HG02943 (cell line): Measurements from ENCODE around the gene RBM19.

Experiments
- ATAC-seq: cut with Tn5 transposase; IDR thresholded peaks from one replicate; pipeline ENCODE4 v1.9.1; 2021; ENCODE audit warnings: mild to moderate bottlenecking, low read depth, moderate library complexity; ENCODE audit not compliant: unreplicated experiment

The RBM19 gene

DNA sequence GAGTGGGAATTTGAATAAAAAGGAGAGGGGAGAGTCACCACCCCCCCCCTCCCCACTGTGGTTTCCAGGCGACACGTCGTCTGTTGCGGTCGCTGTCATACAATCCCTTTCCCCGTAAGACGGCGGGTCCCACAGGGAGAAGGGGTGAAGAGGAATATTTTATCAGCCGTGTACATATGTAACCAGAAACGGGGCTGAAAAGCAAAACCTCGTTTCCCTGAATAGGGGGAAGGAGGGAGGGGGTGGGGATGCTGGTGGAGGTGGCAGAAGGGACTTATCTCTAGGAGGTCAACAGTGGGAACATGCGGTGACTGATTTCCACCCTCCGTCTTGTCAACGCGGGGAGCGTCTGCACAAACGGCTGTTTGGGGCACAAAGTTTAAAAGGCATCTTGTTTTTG, 171.4 kb downstream of the RBM19 start:
- no peak for ATAC-seq

DNA sequence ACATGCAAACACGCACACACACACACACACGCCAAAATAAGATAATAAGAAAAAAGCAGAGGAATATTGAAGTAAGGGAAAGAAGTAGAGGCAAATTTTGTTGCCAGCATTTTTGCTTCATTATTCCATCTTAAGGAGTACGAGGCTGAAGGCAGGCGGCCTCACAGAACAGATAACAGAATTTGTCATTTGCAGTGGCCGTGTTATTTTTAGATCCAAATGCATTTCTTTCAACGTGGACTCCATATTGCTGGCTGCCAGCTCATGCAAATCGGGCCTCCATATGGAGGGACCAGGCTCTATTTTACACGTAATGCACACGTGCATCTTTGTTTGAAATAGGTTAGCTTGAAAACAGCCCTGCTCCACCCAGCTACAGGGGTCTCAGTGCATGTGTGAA, 172.9 kb downstream of the RBM19 start:
- ATAC-seq, result no peak

DNA sequence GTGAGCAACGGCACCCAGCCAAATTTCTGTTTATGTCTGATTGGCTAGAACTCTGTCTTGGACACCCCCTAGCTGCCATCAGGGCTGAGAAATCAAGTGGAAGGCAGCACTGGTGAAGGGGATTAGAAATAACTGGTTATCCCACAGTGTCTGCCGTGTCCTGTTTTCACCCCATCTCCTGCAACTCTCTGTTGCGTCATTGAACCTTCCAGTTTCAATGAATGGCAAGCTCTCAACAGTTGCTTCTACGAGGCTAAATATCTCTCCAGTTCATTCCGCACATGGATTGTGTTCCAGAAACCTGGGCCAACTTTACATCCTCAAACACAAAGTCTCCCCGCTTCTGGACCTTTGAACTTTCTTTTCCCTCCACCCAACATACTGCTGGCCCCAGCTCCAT, 173.7 kb downstream of the RBM19 start:
- no peak for ATAC-seq

DNA sequence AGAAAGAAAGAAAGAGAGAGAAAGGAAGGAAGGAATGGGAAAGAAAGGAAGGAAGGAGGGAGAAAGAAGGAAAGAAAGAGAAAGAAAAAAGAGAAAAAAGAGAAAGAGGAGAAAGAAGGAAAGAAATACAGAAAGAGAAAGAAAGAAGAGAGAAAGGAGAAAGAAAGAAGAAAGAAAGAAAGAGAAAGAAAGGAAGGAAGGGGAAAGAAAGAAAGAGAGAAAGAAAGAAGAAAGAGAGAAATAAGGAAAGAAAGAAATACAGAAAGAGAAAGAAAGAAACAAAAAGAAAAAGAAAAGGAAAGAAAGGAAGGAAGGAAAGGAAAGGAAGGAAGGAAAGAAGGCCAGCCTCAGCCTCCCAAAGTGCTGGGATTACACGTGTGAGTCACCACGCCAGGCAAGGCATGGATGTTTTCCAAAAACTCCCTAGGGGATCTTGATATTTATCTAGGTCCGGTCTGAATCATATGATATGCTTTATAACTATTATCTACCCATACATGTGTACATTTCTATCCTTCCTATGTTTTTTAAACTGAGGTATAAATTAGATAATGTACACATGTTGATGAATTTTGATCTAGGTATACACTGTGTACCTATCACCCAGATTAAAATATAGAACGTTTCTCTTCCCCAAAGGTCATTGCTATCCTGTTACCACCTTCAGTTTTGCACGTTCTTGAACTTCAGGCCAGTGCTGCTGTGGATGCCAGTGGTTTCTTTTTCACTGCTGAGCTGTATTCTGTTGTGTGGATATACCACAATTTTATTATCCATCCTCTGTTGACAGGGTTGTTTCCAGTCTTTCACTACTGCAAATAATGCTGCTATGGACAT, 177.9 kb downstream of the RBM19 start:
- no peak for ATAC-seq

DNA sequence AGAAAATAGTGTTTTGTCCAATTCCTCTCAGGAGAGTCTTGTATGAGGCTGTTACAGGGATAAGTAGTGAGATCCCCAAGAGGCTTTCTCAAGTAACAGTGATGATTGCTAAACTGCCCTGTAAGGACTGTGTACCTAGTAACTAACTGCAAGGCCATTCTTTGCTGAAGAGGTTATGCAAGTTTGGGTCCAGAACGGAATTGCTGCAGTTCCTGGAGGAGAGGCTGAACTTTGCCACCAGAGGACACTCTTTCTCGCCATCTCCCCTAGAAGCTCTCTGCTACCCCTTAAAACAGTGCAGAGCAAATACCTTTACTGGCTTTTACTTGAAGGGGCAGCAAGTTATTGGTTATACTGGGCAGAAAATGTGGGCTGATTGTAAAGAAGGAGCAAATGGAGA, 180.0 kb downstream of the RBM19 start:
- ATAC-seq, result no peak

DNA sequence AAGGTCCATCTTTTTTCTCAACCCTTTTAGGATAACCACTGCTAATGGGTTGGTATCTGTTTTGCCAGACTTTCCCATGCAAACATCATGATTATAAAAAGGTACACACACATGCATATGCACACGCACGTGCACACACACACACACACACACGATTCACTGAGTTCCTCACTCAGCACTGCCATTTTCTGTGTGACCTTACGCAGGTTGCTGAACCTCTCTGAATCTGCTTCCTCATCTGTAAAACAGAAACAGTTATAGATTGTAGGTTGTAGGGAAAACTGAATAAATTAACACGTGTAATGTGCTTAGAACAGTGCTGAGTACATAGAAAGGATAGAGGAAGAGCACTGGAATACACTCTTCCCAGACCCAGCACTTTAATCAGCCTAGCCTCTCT, 182.3 kb downstream of the RBM19 start:
- ATAC-seq, result no peak

DNA sequence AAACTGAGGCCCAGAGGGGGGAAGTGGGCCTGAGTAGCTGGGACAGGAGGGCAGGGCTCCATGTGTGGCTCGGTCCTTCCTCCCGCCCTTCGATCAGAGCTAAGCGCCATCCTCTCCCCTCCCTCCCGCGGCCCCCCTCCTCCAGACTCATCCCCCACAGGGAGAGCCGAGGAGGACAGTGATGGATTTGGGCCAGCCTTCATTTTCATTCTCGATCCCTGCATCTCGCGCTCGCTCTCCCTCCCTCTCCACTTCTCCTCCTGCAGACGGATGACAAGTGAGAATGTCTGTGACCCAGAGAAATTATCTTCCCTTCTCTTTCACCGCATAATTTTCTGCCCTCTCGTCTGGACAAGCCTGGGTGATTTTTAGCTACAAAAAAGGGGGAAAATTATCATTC, 183.3 kb downstream of the RBM19 start:
- ATAC-seq, result no peak

DNA sequence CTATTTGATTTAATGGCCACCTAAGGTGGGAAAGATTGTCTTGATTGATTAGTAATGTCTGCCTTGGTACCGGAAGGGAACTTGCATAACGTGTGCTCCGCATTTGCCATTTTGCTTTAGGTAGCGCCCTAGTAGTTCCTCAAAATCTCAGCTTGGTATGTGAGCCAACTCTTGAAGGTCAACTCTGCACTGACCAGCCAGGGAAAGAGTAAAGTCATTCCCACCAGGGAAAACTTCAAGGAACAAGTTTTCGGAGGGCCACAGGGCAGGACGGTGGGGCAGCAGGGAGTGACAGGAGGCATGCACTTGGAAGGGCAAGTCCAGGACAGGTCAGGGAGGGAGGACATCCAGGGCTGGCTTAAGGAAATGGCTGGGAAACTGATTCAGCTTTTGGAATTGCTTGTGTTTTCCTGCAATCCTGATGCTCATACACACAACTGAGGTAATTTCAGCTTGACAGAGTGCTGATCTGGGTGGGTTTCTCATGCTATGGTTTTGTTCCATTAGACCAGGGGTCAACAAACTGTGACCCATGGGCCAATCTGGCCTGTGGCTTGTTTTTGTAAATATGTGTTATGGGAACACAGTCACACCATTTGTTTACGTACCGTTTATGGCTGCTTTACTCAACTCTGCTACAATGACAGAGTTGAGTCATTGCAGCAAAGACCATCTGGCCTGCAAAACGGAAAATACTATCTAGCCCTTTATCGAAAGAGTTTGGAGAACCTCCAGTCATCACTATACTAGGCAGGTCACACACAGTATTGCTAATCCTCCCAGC, 184.5 kb downstream of the RBM19 start:
- ATAC-seq, result no peak

DNA sequence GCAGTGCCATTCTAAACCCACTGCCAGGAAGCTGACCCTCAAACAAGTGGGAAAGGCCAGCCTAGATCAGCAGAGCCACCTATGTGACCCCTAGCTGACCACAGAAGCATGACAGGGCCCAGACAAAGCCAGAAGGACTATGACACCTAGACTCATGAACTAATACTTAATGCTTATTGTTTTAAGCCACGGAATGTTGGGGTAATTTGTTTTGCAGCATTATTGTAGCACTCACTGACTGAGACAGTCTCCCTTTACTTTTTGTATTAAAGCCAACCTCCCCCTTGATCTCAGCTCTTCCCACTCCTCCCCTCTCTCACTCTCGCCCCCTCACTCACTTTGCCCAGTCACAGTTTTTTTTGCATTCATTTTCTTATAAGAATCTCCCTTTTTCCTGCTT, 186.4 kb downstream of the RBM19 start:
- no peak for ATAC-seq

DNA sequence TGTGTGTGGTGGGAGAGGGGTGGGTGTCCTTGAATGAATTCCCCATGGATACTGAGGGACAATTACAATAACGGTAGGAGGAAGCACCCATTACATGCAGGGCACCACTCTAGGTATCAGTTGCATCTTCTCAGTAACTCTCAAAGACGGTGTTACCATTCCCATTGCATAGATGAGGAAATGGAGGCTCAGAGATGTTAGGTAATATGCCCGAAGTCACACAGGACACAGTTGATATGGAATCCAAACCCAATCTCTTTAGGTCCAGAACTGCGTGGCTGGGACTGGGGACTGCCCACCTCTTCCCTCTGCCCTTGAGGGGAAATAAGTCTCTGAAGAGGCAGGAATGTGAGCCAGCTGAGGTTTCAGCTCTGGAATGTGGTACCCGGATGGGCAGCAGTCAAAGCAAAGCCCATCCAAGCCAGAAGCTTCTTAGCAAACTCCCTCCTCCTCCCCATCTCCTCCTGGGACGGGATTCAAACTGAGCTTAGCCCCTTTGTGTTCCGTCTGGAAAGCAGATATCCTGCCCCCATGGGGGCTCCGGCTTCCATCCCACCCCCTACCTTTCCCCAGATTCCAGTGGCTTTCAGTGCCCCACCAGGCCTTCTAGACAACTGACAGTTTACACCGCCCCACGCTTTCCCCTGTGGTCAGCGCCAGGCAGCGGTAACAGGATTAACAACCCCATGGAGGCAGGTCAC, 187.5 kb downstream of the RBM19 start:
- no peak for ATAC-seq

DNA sequence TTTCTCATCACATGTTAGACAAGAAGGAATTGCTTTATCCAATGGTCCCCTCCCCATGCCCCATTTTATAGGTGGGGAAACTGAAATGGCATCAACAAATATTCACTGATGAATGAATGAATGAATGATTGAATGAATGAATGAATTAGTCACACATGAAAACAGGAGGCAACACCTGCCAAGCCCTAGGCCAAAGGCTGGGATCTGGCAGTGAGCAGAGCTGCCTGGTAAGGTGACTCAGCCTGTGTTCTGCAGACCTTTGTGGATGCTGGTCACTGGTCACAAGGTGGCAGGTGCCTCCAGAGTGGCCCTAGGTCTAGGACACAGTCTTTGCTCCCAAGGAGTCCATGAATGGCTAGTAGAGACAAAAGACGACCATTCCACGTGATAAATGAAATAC, 188.4 kb downstream of the RBM19 start:
- no peak for ATAC-seq

DNA sequence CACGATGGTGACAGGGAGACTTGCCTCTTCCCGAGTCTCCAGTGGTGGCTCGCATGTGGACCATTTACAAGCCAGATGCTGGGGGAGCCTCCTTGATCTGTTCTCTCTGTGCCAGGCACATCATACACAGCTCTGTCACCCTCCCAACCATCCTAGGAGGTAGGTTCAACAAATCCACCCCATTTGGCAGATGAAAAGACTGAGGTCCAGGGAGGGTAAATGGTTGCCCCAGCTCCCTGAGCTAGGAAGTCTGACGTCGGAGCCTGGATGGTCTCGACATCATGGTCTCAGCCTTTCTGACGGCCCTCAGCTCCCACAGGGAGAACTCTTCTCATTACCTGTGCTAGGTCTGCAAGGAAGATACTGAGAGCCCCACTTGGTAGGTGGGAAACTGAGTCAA, 189.6 kb downstream of the RBM19 start:
- no peak for ATAC-seq

DNA sequence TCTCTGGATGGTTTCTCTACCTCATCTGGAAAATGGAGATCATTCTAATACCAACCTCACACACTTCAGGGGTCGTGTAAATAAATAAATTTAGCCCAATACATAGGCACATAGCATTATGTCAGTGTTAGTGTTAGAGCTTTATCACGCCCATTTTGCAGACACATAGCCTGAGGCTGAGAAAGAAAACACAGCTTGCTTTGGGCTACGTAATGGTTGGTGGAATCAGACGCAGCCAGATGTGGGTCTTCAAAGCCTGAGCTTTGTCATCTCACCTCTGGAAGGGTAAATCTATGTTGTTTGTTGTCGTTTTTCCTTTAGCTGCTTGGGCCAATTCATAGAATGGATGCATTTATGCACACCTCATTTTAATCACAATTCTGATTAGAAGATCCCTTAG, 191.6 kb downstream of the RBM19 start:
- no peak for ATAC-seq

DNA sequence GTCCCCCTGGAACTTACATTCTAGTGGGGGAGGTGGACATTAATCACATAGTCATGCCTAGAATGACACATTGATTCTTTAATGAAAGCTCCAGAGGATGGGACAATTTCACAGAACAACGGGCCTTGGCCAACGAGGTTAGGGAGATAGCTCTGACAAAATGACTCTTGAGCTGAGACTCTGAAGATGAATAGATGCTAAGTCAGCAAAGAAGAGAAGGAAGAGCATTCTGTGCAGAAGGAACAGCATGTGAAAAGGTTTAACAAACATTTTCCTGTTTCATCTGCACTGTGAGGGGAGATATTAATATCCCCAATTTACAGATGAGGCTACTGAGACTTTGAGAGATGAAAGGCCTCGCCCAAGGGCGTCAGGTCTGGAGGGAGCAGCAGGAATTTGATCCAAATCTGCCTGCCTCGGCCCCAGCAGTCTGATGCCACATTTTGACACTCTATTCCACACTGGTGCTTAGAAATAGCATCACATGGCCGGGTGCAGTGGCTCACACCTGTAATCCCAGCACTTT, 193.6 kb downstream of the RBM19 start:
- no peak for ATAC-seq

DNA sequence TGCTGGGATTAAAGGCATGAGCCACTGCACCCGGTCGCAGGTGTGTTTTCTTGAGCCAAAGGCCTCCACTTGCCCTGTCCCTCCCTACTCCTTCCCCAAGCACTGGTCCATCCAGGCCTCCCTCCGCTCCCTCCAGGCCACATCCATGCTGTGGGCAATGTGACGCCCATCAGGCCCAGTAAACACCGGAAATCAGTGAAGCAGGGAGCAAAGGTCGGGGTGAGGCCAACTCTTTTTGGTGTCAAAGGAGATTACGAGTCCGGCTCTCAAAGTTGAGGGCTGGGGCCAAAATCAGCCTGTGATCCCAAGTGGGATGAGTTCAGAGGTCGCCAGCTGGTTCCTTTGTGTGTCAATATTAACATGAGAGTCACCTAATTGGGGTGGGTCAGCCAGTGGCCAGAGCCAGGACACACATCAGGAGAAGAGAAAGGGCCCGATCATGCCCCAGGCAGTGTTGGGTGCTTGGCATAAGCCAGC, 195.7 kb downstream of the RBM19 start:
- ATAC-seq, result no peak

DNA sequence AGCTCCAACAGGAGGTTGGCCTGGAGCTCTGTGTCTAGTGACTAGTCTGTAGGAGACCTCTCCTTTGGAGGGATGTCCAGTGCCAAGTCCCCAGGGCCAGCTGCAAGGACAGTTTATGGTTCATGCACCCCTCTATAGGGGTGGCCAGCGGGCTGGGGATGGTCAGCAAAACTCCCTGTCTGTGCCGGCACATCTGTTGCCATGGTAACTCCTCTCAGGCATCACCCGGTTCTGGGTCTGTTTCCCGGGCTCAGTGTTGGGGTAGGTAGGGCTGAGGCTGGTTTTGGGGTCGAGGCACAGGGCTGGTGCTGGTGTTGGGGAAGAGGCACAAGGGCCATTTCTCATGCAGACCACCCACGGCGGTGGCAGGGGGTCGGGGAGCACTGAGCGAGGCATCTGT, 196.8 kb downstream of the RBM19 start:
- ATAC-seq, result no peak

DNA sequence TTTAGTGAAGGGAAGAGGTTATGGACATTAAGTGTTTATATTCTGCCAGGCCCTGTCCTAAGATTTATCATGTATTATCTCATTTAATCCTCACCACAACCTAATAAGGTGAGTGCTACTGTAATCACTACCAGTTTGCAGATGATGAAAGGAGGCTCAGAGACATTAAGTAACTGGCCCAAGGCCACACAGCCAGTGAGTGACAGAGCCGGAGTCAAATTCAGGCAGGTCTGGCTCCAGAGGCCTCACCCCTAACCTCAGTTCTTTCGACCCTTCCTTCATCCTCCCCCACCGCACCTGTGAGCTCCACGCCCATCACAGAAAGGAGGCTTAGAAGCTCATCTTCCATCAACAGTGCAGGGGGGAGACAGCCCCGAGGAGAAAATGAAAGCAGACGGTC, 197.3 kb downstream of the RBM19 start:
- no peak for ATAC-seq

DNA sequence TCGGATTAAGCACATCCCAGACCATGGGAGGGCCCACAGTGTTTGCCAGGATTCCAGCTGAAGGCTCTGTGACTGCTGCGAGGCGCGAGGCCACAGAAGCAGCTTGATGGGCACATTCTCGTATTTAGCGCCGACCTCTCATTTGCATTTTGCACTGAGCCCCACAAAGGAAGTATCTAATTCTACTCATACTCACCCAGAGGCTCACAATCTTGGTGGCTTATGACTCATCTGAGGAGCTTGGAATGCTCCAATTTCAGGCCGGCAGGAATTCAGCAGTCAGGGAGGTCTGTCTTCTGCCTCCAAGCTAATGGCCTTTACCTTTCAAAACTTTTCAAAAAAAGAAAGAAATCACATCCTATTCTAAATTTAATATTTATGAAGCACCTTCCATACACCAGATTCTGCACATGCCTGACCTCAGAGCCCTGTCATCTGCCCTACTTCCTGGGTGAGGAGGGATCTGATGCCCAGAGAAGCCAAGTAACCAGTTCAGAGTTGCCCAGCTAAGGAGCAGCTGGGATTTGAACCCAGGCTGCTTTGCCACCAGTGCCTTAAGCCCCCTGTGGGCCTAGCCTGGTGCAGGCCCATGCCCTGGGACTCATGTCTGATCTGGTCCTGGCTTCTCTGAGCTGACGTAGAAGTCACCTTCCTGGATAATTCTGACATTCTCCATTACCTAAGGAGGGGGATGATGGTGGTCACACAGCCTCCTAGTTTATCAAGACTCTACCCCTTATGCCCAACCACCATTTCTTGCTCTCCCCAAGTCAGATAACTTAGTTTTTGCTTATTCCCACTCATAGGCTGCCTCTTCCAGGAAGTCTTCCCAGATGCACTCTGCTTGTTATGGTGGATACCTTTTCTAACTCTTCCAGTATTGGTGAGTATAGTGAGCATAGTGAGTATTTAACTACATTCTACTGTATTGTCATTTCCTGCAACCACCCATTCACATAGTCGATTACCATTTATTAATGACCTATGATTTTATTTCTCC, 198.9 kb downstream of the RBM19 start:
- no peak for ATAC-seq
